B cell (primary cell): ENCODE measurements around the gene AHDC1.

Experiments
- EZH2 ChIP-seq: IDR thresholded peaks from 2 replicates; pipeline ENCODE4 v1.6.1; 2012; ENCODE audit warnings: borderline replicate concordance, low read depth, mild to moderate bottlenecking, moderate library complexity, low read length; ENCODE audit not compliant: insufficient read depth, poor library complexity, severe bottlenecking
- TF ChIP-seq, protein P1 (sequence below): fragments of 200-600 bp; IDR thresholded peaks from one replicate; pipeline ENCODE4 v1.8.0; 2022; ENCODE audit warnings: antibody characterized with exemption, mild to moderate bottlenecking

DNA sequence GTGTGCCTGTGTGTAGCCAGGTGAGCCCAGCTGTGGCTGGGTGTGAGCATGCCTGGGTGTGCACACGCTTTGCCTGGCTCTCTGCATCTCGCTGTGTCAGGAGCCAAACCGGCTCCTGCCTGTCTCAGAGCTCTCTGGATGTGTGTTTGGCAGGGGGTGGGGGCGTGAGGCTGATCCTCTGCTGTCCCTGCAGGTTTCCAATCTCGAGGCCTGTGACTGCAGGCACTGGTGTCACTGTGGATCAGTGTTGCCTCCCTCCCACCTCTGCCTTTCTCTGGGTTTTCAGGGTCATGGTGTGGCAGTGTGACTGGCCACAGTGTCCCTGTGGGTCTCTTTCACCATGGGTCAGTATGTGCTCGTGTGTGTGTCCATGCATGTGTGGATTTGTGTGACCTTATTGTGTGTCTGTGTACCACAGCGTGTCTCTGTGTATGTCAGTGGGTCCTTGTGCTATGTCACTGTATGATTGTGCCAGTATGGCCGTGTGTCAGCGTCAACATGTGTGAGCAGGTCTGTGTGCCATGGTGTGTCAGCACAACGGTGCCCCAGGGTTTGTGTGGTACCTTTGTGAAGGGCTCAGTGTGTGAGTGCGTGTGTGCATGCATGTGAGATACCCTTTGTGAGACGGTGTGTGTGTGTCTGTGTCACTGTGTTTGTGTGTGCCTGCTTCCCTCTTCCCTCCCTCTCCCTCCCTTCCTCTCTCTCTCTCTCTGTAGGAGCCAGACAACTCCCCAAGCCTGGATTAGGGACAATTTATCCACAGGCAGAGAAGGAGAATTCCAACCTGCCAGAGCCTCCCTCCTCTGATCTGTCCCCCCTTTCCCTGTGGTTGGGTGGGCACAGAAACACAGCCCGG, 43.4 kb downstream of the AHDC1 start:
- TF ChIP-seq, protein P1, sequence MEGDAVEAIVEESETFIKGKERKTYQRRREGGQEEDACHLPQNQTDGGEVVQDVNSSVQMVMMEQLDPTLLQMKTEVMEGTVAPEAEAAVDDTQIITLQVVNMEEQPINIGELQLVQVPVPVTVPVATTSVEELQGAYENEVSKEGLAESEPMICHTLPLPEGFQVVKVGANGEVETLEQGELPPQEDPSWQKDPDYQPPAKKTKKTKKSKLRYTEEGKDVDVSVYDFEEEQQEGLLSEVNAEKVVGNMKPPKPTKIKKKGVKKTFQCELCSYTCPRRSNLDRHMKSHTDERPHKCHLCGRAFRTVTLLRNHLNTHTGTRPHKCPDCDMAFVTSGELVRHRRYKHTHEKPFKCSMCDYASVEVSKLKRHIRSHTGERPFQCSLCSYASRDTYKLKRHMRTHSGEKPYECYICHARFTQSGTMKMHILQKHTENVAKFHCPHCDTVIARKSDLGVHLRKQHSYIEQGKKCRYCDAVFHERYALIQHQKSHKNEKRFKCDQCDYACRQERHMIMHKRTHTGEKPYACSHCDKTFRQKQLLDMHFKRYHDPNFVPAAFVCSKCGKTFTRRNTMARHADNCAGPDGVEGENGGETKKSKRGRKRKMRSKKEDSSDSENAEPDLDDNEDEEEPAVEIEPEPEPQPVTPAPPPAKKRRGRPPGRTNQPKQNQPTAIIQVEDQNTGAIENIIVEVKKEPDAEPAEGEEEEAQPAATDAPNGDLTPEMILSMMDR = no peak
- TF ChIP-seq EZH2 = no peak
